ENCODE data around the gene CBX8.

- TF ChIP-seq, protein P1, sequence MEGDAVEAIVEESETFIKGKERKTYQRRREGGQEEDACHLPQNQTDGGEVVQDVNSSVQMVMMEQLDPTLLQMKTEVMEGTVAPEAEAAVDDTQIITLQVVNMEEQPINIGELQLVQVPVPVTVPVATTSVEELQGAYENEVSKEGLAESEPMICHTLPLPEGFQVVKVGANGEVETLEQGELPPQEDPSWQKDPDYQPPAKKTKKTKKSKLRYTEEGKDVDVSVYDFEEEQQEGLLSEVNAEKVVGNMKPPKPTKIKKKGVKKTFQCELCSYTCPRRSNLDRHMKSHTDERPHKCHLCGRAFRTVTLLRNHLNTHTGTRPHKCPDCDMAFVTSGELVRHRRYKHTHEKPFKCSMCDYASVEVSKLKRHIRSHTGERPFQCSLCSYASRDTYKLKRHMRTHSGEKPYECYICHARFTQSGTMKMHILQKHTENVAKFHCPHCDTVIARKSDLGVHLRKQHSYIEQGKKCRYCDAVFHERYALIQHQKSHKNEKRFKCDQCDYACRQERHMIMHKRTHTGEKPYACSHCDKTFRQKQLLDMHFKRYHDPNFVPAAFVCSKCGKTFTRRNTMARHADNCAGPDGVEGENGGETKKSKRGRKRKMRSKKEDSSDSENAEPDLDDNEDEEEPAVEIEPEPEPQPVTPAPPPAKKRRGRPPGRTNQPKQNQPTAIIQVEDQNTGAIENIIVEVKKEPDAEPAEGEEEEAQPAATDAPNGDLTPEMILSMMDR (IDR thresholded peaks at IDR 0.05): no peak
- TF ChIP-seq EP300 (IDR thresholded peaks at IDR 0.05): no peak
Observed at GRCh38 chr17:79778504-79779083, 18.3 kb downstream of the CBX8 start.
